Stimulated activated CD8-positive, alpha-beta memory T cell treated with anti-CD3 and anti-CD28 coated beads, Interleukin-15, amount 100 ng/mL, for 4 hours (primary cell): ENCODE results near the gene ING5.
"Not testable (repeated sequence)": the region's sequence is repeated elsewhere in the genome, so short reads cannot be mapped to it uniquely, and the experiment has no call there.

Source experiments
- DNase-seq, 2 donors: peaks; one replicate each; pipeline ENCODE4 v3.0.0-alpha.2; 2020; ENCODE audit warnings: low read depth in 2 of 2

The ING5 gene

DNA sequence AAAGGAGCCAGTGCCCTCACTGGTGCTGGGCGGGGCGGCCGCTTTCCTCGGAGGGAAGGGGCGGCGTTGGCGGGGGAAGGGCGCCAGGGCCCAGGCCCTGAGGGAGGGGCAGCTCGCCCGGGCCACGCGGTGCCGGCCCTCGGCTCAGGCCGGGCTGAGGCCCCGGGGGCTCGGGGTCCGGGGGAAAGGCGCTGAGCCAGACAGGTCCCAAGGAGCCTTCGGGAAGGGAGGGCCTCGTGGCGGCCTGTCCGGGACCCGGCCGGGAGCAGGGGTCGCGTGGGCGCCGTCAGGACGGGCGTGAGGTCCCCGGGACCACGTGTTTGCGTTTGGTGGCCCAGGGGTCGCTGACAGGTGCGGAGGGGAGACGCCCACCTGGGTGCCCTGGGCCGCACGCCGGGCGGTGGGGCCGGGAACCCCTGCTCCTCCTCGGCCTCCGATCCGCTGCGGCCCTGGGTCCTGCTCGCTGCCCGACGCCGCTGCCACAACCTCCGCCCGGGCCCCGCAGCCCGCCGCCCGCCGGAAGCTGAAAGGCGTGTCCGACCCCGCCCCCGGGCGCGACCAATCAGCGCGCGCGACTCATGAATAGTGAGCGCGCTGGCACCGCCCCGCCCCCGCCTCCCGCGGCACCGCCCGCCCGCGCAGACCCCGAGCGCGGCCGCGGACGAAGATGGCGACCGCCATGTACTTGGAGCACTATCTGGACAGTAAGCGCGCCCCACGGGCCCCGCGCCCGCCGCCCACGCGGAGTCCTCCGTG lies at the start of gene ING5:
Gene ING5, plus strand, starts transcription at position 641 of the 756 bp plus-strand sequence. Its CDS starts 27 bp downstream, at position 668.
- DNase-seq, result peak; percentile 88 to 91

DNA sequence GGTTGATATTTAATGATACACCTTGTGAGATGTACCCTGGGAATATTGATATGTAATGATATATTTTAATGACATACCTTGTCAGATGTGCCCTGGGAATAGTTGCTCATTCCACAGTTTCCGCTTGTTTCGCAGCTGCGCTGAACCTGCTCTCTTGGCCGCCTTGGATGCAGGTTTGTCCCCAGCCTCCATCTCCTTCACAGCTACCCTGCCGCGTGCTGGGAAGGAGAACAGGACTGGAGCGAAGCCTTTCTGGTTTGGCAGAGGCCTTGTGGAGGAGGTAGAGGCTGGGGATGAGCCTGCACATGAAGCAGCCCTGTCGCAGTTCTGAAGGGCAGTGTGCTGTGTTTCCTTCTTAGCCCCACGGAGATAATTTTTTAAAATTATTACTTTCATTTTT lies 49.7 kb upstream of the ING5 start:
- no peak for DNase-seq

DNA sequence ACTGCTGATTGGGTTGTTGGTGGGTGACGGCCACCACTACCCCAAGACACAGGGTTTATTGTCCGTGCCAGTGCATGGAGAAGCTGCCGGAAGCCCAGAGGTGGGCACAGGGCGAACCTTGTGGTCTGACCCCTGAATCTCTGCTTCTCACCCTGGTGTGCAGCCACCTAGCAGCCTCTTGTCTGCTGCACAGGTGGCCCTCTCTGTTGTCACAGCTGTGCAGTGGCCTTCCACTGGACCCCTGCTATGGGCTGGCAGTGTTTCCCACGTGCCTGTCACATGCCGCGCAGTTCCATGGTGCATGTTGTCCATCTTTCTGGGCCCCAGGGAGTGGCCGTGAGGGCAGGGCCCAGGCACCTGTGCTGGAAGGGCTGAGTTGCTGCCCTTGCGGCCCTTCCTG lies 49.1 kb upstream of the ING5 start:
- DNase-seq, result no peak

DNA sequence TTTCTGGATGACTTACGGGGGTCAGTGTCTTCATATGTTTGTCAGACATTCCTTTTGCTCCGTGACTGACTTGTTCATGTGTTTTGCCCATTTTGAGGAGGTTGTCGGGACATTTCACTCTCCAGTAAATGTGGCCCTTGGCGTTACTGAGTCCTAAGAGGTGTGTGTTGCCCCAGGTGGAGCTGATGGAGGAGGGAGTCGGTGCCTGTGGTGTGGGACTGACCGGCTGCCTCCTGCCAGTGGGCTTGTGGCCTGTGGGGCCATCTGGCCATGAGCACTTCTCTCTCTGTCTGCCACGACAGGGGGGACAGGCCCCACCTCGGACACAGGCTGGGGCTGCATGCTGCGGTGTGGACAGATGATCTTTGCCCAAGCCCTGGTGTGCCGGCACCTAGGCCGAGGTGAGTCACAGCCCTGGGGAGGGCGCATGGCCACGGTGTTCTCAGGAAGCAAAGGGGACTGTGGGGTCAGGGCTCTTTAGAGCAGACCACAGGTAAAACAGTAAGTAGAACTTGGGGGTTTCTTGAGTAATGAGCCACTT lies 48.6 kb upstream of the ING5 start:
- DNase-seq, result no peak

DNA sequence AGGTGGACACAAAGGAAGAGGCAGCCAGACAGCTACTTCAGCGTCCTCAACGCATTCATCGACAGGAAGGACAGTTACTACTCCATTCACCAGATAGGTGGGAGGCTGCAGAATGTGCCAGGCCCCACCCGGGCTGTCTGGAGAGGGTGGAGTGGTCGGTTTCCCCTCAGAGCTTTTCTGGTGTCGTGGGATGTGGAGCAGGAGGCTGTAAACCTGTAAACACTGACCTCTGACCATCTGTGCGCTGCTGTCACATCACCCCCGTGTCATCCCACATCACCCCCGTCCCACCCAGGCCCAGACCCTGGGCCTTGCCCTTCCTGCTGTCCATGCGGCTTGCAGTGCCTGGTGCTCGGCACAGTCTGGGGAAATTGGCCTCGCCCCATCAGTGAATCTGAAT lies 47.3 kb upstream of the ING5 start:
- no peak for DNase-seq

DNA sequence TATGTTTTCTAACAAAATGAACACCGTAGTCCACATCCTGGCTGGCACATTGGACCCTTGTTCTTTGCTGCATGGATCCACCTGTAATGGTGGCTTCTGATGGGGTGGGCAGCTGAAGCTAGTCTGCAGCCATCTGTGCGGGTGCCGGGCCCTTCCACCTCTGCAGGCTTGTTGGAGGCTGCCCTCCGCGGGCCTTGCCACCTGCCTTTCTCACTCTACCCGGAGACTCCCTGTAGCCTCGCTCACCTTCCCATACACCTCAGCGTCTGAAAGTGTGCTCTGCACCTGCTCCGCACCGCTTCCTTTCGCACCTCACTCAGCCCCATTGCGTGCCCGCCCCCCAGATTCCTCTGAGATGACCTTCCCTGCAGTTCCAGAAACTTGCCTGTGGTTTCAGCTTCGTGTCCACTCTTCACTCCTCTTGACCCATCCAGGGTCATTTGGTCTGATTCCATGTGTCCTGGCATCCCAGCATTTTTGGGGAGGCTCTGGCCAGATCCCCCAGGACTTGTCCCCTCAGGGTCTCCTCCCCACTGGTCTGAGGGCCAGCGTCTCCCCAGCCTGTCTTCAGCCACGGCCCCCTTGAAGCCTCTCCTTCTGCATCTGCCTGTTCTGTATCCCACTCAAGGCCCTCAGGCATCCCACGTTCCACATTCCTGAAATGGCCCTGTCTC lies 46.2 kb upstream of the ING5 start:
- no peak for DNase-seq

DNA sequence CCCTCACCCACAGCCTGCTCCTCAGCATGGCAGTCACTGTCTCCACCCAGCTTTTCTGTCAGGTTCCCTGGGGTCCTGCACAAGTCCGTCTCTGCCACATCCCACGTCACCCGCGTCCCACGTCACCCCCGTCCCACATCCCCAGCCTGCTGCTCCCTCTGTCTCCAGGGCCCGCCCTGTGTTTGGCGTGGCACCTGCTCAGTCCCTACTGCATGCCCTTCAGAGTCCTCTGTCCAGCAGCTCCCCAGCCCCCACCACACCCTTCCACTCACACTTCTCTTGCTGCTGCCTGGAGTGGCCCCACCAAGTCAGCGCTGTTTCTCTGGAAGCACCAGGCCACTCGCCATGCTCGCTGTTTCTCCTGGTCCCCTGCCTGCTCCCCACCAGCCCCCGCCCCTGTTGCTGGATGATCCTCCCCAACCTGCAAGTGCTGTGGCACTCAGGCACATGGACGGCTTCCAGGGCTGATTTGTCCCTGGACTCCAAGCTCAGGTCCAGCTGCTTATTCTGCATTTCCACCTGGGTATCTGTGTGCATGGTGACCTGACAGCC lies 45.6 kb upstream of the ING5 start:
- DNase-seq, result no peak

DNA sequence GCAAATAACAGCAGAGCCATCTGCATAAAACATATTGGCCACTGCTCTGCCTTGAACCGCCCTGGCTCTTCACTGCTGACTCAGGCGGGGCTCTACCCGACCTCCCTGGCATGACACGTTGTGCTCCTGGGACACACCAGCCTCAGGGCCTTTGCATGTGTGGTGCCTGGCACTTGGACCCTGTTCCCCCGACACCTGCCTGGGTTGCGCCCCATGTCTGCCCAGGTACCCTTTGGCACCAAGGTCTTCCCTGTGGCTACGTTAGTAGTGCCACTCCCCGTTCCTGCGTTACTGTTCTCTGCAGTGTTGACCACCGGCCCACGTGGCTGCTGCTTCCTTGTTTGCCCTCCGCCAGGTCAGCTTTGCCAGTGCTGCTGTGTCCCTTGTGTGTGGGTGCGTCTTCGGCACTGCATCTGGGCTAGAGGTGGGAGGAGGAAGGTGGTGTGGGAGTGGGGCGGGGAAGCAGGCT lies 44.0 kb upstream of the ING5 start:
- no peak for DNase-seq

DNA sequence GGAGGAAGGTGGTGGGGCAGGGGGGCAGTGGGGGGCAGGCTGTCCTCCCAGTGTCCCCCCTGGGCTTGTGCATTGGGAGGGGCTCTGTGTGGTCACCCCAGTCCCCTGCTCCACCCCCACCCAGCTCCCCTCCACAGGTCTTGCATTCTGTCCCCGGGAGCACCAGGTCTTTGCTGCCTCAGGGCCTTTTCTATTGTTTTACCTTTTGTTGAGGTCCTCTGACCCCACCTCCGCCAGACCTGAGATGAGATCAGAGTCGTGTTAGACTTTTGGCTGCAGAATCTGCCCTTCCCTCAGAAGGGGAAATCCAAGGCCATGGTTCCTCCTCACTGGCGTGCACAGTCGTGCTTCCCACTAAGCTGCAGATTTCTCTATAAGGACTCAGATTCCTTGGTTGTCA lies 43.5 kb upstream of the ING5 start:
- no peak for DNase-seq

DNA sequence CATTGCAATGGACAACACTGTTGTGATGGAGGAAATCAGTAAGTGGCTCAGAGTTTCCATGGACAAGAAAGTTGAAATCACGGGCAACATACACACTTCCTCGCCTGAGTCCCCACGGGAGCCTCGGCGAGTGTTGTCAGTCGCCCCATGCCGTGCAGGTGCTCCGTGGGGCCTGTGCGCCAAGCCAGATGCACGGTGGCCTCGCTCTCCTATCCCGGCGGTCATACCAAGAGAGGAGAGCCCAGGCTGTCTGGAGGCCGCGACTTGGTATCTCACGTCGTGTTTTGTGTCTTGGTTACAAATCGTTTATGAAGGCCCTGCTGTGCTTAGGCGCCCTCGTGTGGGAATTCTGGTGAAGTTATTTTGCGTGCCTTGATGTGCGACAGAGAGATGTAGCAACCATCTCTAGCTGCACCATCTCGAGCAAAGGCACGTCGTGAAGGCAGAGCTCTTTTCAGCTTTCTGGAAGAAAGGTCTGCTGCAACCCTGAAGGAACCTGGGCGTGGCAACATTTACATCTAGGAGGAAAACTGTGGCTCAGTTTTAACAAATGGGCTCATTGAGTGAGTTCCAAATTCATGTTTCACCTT lies 42.6 kb upstream of the ING5 start:
- DNase-seq, result no peak

DNA sequence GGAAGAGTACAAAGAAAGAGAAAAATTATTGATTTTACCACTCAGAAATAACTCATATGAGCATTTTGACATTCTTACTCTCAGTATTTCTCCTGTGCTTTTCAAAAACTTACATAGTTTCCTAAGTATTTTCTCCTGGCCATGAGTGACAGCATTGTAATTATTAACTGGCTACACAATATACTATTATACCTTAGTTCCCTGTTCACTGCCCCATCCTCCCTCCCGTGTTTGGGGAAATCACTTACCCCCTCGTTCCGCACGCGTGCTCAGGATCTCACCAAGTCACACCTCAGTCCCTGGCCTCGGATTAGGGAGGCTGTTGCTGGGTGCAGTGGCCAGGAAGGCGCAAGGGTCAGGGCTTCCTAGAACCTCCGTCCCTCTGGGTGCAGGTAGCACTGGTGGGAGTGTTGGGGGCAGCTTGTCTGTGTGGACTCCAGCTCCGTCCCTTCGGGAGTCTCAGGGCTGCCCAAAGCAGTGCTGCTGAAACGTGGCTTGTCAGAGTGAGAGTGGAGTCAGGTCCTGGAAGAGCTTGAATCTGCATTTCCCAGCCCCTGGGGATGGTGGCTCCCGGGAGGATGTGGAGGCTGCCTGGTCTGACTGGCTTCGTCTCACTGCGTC lies 41.1 kb upstream of the ING5 start:
- DNase-seq, result no peak

DNA sequence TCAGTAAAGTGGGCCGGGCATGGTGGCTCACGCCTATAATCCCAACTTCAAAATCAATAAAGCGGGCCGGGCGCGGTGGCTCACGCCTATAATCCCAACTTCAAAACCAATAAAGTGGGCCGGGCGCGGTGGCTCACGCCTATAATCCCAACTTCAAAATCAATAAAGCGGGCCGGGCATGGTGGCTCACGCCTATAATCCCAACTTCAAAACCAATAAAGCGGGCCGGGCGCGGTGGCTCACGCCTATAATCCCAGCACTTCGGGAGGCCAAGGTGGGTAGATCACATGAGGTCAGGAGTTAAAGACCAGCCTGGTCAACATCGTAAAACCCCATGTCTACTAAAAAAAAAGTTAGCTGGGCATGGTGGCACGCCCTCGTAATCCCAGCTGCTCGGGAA lies 39.1 kb upstream of the ING5 start:
- not testable (repeated sequence) for DNase-seq

DNA sequence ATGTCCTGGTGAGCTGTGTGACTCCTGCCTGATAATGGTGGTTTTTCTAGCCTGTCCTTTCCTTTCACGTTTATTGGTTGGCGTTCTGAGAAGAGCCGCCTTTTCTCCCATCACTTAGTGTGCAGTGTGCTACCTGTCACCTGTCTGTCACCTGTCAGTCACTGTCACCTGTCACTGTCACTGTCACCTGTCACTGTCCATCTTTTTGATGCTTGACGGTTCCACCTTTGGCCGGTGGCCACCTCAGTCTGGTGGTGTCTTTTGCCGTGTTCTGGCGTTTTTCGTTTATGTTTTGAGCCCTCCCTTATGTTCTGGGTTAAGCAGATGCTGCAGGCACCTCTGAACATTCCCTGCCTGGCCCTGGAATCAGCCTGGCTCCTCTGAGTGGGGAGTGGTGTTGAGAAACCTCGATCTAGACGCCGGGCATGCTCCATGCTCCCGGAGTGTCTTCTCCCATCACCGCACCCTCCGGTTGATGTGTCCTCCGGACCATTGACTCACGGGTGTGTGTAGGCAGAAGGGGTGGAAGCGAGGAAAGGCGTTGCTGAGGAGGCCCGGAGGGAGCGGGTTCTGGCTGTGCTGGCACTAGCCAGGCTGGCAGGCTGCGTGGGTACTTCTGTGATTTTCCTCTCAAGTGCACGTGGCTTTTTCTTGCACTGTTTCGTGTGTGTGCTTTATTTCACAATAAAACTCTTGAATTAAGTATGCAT lies 36.0 kb upstream of the ING5 start:
- DNase-seq, result no peak

DNA sequence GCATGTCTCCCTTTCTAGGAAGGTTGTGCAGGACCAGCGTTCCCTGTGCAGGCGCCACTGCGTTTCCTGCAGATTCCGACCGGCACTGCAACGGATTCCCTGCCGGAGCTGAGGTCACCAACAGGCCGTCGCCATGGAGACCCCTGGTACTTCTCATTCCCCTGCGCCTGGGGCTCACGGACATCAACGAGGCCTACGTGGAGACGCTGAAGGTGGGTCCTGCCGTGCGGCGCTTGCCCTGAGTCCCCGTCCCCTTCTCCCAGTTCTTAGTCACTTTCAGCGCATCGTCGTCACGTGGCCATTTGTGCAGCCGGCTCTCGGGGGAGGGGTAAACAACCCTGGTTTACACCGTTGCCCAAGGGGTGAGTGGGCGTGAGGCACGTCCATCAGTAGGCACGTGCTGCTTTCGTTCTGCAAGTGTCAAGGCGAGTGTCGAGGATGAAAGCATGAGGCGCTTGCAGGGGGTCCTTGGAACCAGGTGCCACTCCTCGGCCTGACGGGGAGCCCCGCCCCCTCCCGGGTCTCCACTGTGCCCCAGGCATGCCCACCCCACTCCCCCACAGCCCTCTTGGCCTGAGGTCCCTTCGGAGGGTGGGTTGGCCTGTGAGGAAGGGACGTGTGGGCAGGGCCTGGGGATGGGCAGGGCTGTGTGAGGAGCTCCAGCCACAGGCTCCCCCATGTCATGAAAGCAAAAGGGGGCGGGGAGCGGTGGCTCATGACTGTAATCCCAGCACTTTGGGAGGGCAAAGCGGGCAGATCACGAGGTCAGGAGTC lies 35.0 kb upstream of the ING5 start:
- no peak for DNase-seq

DNA sequence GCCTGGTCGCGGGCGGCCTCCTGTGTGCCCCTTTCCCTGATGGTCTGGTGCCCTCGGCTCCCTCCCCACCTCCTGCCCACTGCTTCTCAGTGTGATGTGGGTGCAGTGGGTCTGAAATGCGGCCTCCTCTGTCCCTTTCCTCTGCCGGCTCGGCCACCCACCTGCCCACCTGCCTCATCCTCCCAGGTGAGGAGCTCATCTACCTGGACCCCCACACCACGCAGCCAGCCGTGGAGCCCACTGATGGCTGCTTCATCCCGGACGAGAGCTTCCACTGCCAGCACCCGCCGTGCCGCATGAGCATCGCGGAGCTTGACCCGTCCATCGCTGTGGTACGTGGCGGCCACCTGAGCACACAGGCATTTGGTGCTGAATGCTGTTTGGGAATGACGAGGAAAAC lies 33.5 kb upstream of the ING5 start:
- no peak for DNase-seq

DNA sequence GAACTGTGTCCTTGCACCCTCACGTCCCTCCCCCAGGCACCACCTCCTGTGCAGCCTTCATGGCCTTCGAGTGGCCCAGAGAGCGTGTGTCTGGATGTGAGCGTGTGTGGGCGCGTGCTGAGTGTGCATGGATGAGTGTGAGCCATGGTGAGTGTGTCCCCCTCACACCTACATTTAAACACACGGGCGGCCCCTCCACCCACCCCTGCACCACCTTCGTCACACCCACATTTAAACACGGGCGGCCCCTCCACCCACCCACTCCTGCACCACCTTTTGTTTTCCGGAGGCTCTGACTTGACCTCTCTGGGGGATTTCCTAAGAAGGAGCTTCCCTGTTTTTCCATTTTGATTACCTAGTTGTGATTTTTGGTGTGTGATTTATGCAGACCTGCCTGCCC lies 33.0 kb upstream of the ING5 start:
- no peak for DNase-seq

DNA sequence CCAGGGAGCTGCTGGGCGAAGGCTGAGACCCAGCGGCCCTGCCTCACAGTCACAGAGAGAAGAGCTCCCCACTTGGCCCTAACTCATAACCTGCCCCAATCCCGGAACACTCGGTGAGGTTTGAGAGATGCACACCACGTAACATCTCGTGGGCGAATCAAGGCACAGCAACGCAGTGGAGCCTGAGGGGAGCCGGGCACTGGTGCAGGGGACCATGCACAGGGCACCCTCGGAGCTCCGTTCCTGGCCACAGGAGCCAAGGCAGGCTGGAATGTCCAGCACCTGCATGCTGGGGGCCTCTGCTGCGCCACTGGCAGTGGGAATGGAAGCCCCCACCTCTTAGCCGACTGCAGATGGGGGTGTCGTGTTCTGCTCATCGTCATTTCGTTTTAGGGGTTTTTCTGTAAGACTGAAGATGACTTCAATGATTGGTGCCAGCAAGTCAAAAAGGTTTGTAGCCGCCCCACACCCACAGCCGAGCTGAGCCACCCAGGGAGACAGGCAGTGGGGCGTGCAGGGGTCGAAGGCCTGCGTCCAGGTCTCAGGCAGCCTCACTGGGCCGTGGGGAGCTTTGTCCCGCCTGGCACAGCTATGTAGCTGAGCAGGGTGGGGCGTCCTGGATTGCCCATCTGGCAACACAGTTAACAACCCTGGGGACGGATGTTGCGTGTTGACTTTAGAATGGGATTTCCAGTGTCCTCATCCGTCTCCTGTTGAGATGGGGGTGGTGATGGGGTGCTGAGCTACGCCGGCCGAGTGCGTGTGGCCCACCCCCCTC lies 31.3 kb upstream of the ING5 start:
- no peak for DNase-seq

DNA sequence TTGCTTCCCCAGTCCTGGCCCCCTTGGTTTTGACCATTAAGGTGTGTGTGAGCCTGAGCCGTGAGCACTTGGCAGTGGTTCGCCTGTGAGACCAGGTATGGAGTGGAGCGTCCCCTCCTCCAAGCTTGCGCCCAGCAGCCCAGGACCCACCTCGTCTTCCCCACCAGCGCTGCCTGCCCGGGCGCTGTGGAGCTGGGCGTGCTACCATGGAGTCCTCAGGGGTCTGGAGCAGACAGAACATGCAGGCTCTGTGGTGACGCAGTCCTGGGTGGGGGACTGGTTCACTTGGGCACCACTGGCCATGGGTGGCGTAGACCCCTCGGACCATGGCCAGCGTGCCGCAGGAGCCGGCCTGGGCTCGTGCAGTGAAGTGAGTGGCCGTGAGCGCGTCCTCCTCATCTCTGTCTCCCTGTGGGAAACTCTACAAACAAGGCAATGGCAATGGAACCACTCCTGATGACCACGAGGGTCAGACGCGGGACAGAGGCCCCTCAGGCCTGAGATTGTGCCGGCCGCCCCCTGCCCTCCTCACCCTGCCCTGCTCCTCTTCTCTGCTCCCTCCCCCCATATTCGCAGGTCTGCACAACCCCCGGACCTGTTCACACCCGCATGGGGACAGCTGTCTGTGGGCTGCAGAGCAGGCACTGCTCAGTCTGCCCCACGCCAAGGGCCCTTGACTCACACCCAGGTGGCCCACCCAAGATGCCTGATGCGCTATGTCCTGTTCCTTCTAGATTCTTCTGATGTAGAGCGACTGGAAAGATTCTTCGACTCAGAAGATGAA lies 30.2 kb upstream of the ING5 start:
- no peak for DNase-seq
